Putamen (tissue), 1 donor: ENCODE data around the gene OR2B6.
"Not testable (repeated sequence)": the region's sequence is repeated elsewhere in the genome, so short reads cannot be mapped to it uniquely, and the experiment has no call there.

Source experiments
- DNase-seq: peaks from one replicate; pipeline ENCODE4 v3.0.0-alpha.2; 2016; ENCODE audit warnings: low spot score

Gene OR2B6

DNA sequence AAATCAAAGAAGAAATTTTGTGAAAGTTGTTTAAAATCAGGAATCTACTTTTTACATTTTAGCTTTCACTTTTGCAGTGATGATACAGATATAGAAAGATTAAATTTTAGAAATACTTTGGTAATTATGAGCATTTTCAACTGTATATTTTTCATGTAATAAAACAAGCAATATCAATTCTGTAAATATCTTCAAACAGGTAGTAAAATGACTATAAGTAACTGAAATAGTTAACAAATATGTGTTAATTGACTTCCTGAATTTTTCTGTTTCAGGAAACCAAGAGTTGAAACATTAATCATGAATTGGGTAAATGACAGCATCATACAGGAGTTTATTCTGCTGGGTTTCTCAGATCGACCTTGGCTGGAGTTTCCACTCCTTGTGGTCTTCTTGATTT lies at the start of gene OR2B6:
Gene OR2B6 (plus strand): TSS at position 301 of the 400 bp plus-strand sequence. CDS start 0 bp downstream, at position 301.
- DNase-seq = no peak

GRCh38 chr6:27908017-27908416 lies 49.0 kb upstream of the OR2B6 start:
- no peak for DNase-seq

- DNase-seq = no peak
These were observed 45.0 kb upstream of the OR2B6 start, which contains the start of gene OR2B2 for GRCh38 chr6:27911956-27912446. Gene OR2B2, minus strand, starts transcription at chr6:27912396. Its CDS starts 77 bp downstream, at chr6:27912319.

DNA sequence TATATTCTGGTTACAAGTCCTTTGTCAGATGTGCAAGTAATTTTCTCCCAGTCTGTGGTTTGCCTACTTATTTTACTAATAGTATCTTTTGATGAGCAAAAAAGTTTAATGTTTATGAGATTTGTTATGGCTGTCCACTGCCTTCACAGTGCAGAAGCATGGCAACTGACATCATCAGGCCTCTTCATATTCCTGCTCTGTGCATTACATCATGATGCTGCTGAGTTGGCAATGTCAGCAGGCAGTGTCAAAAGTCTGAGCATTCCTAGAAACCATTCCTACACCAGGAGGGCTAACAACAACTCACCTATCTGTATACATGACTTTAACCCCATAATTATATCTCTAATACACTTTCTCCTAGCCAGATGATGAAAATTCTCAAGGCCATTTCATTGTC lies 34.1 kb upstream of the OR2B6 start:
- DNase-seq = no peak

DNA sequence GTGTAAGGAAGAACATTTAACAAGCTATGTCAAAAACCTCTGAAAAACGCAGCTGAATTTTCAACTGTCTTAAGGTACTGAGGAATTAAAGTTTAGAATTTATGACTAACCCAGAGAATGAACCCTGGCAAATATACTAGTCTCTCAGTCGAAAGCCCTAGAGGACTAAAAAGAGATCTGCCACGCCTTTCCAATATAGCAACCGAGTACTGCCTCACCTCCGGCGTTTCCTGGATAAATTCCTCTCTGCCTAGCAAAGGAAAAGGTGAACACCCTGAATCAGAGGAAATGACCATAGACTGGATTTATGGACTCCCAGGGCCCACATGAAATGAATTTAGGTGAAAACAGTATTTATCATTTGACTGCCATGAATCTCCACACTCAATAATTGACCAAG lies 32.9 kb upstream of the OR2B6 start:
- DNase-seq = no peak

GRCh38 chr6:27928041-27928440 lies 29.0 kb upstream of the OR2B6 start:
- not testable (repeated sequence) for DNase-seq

GRCh38 chr6:27929930-27930329 lies 27.1 kb upstream of the OR2B6 start:
- not testable (repeated sequence) for DNase-seq

- no peak for DNase-seq
These were observed 25.8 kb upstream of the OR2B6 start for GRCh38 chr6:27931209-27931608.

GRCh38 chr6:27940766-27941165 lies 16.3 kb upstream of the OR2B6 start:
- no peak for DNase-seq

- DNase-seq = not testable (repeated sequence)
These were observed 14.0 kb upstream of the OR2B6 start for GRCh38 chr6:27943072-27943471.

- no peak for DNase-seq
These were observed 8.8 kb upstream of the OR2B6 start for GRCh38 chr6:27948237-27948636.

GRCh38 chr6:27951040-27951439 lies 6.0 kb upstream of the OR2B6 start:
- DNase-seq = no peak

DNA sequence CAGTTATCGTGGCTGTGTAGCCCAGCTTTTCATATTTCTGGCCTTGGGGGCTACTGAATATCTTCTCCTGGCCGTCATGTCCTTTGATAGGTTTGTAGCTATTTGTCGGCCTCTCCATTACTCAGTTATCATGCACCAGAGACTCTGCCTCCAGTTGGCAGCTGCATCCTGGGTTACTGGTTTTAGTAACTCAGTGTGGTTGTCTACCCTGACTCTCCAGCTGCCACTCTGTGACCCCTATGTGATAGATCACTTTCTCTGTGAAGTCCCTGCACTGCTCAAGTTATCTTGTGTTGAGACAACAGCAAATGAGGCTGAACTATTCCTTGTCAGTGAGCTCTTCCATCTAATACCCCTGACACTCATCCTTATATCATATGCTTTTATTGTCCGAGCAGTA lies 475 bp downstream of the OR2B6 start:
- DNase-seq = no peak

GRCh38 chr6:27962506-27962905 lies 5.5 kb downstream of the OR2B6 start:
- no peak for DNase-seq

DNA sequence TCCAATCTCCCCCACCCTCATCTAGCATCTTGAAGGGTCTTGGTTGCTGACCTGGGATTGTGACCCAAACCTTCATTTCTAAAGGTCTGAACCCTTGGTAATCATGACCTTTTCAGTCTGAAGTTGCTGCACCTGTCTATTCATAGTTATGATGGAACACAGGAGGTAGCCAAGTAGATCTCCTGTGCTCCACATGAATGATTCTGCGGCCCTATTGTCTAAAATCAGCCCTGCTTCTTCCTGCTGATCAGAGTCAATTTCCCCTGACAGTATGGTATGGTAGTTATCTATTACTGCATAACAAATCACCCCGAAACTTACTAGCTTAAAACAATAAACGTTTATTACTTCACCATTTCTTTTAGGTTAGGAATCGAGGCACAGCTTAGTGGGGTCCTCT lies 9.0 kb downstream of the OR2B6 start:
- no peak for DNase-seq

DNA sequence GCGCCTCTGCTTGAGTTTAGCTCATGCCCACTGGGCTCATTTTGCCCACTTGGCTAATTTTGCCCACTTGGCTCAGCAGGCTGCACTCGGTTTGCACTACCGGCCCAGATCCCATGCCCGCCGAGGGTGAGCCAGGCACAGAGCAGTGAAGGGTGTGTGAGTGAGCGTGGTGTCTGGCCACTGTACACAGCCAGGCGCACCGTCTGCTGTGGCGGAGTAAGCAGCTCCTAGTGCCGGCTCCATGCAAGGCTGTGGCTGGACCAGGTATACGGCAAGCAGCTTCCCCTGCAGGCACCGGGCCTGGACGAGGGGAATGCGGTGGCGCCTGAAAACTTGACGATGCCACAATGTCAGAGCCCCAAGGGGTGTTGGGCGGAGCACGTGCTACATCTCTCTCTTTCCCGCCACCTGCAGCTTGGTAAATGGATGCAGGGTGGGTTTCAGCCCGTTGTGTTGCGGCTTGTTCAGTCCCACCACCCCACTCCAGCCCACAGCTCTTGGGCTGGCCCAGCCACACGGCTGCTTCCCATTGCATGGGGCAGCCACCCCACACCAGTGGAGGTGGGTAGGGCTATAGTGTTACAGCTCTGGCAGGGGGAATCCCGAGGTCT lies 9.9 kb downstream of the OR2B6 start:
- no peak for DNase-seq

DNA sequence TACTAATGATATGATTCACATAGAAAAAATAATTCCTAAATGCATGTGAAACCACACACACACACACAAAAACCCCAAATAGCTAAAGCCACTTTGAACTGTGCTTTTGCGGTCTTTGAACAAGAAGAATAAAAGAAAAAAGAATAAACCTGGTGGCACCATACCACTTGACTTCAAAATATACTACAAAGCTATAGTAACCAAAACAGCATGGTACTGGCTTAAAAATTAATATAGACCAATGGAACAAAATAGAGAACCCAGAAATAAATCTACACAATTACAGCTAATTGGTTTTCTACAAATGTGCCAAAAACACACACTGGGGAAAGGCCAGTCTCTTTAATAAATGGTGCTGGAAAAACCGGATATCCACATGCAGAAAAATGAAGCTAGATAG lies 13.4 kb downstream of the OR2B6 start:
- DNase-seq = no peak

DNA sequence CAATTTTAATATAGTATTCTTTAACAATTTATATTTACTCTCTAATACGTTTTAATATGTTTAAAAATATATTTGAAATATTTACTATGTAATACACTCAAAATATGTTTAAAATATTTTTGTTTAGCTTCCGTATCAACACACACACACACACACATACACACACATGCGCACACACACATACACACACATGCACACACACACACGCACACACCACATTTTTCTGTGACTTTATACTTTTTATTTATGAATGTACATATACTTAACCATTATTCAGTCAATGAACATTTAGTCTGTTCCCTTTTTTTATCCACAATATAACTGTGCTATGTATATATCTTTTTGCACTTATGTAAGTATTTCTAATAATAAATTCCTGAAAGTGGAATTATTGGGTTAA lies 15.7 kb downstream of the OR2B6 start:
- no peak for DNase-seq

GRCh38 chr6:27977387-27977786 lies 20.3 kb downstream of the OR2B6 start:
- DNase-seq = no peak

DNA sequence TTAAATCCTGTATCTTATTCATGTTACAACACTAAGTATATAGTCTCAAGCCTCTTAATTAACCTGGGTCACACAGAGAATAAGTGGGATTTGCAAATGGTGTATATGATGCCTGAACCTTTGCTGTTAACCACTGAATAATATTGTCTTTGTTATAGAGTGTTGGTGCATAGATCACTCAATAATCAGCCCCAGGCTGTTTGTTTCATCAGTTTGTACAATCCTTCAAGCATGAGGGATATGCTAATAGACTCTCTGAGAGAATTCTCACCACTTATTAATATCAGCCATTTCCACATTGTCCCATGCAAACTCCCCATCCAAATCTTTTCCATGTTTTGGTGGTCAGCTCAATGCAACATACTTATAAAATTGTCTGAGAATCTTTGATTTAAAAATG lies 21.7 kb downstream of the OR2B6 start:
- DNase-seq = no peak

- no peak for DNase-seq
These were observed 23.1 kb downstream of the OR2B6 start for GRCh38 chr6:27980111-27980510.

DNA sequence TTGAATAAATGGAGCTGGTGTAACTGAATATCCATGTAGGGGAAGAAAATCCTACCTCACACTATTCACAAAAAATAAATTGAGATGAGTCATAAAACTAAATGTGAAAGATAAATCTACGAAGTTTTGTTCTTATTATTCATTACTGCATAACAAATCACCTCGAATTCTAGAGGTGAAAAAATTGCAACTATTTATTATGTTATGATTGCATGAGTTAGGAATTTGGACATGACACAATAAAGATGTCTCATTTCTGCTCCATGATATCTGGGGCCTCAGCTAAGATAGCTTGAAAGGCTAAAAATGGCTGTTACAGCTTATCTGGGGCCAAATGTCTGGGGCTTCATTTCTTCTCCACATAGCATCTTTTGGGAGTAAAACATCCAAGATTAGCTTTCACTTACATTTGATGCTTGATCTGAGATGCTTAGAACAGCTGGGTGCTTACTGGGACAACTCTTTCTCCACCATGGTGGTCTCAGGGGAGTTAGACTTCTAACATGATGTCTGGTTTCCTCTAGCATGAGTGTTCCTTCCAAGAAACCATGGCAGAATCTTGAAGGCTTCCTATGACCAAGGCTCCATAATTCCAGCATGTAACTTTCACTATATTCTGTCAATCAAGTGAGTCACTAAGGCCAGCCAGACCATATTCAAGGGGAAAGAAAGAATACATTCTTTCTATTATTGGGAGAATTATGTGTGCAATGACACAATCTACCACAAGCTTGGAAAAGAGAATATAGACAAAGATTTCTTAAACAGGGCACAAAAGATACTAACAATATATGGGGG lies 30.1 kb downstream of the OR2B6 start:
- DNase-seq = no peak

- DNase-seq = no peak
These were observed 37.6 kb downstream of the OR2B6 start for GRCh38 chr6:27994616-27995015.
